ENCODE data around the gene TSPAN32.

TSPAN32 gene

GRCh38 chr11:2264366-2265053 is 37.3 kb upstream of the TSPAN32 start:
- no peak for ATAC-seq

GRCh38 chr11:2265396-2265795 is 36.4 kb upstream of the TSPAN32 start:
- DNase-seq (ENCODE audit: low spot score in 2 of 2) (peak in 1 of 2 donors; percentile 55), ATAC-seq (peak; percentile 46)
- Mint-ChIP-seq H3K9me3 (no peaks in the 10 kb centered on the region), H3K4me3 (peak overlapping the region; percentile 48), H3K36me3 (peaks cover 6% of the 10 kb centered on the region), H3K27ac (peak overlapping the region; percentile 81), H3K4me1 (peaks cover 28% of the 10 kb centered on the region)

More at GRCh38 chr11:2264366-2265053, 37.3 kb upstream of the TSPAN32 start:
- Mint-ChIP-seq H3K27ac (no peak overlapping the region), H3K4me1 (peaks cover 28% of the 10 kb centered on the region), H3K36me3 (peaks cover 6% of the 10 kb centered on the region), H3K9me3 (no peaks in the 10 kb centered on the region), H3K4me3 (no peak overlapping the region)
- DNase-seq (ENCODE audit: low spot score in 2 of 2) = peak in 1 of 2 donors; percentile 42

GRCh38 chr11:2265854-2266585 is 35.8 kb upstream of the TSPAN32 start:
- peaks cover 6% of the 10 kb centered on the region for H3K36me3 Mint-ChIP-seq
- DNase-seq (ENCODE audit: low spot score in 2 of 2) (peak in 1 of 2 donors; percentile 56), ATAC-seq (no peak)
- peak overlapping the region; percentile 48 for H3K4me3 Mint-ChIP-seq
- H3K9me3 Mint-ChIP-seq = no peaks in the 10 kb centered on the region
- H3K27ac Mint-ChIP-seq = peak overlapping the region; percentile 81
- H3K4me1 Mint-ChIP-seq = peaks cover 28% of the 10 kb centered on the region

- peaks cover 34% of the 10 kb centered on the region for H3K4me1 Mint-ChIP-seq
- H3K4me3 Mint-ChIP-seq = peak overlapping the region; percentile 48
Observed at GRCh38 chr11:2266586-2267305, 35.1 kb upstream of the TSPAN32 start.

GRCh38 chr11:2267306-2267850 is 34.4 kb upstream of the TSPAN32 start:
- no peak overlapping the region for H3K4me3 Mint-ChIP-seq
- peaks cover 6% of the 10 kb centered on the region for H3K36me3 Mint-ChIP-seq
- H3K4me1 Mint-ChIP-seq = peaks cover 34% of the 10 kb centered on the region
- no peak overlapping the region for H3K27ac Mint-ChIP-seq
- H3K9me3 Mint-ChIP-seq = no peaks in the 10 kb centered on the region
- peak in 1 of 2 donors; percentile 51 for DNase-seq (ENCODE audit: low spot score in 2 of 2)
- ATAC-seq = no peak

More at GRCh38 chr11:2266586-2267305, 35.1 kb upstream of the TSPAN32 start:
- H3K36me3 Mint-ChIP-seq = peaks cover 6% of the 10 kb centered on the region
- ATAC-seq (no peak), DNase-seq (ENCODE audit: low spot score in 2 of 2) (peak in 1 of 2 donors; percentile 44)
- no peaks in the 10 kb centered on the region for H3K9me3 Mint-ChIP-seq
- peak overlapping the region; percentile 81 for H3K27ac Mint-ChIP-seq

GRCh38 chr11:2267851-2268728 is 33.7 kb upstream of the TSPAN32 start:
- no peaks in the 10 kb centered on the region for H3K9me3 Mint-ChIP-seq
- peak overlapping the region; percentile 71 for H3K4me3 Mint-ChIP-seq
- H3K36me3 Mint-ChIP-seq = peaks cover 6% of the 10 kb centered on the region
- peak overlapping the region; percentile 54 for H3K27ac Mint-ChIP-seq
- peak in 1 of 2 donors; percentile 50 for DNase-seq (ENCODE audit: low spot score in 2 of 2)
- ATAC-seq = no peak
- H3K4me1 Mint-ChIP-seq = peaks cover 34% of the 10 kb centered on the region

GRCh38 chr11:2268729-2269600 is 32.8 kb upstream of the TSPAN32 start:
- no peaks in the 10 kb centered on the region for H3K9me3 Mint-ChIP-seq
- peak overlapping the region; percentile 54 for H3K27ac Mint-ChIP-seq
- peaks cover 6% of the 10 kb centered on the region for H3K36me3 Mint-ChIP-seq
- ATAC-seq (peak; percentile 74), DNase-seq (ENCODE audit: low spot score in 2 of 2) (peak; percentile 67 to 85)
- H3K4me3 Mint-ChIP-seq = peak overlapping the region; percentile 71
- H3K4me1 Mint-ChIP-seq = peaks cover 34% of the 10 kb centered on the region

- peak overlapping the region; percentile 54 for H3K27ac Mint-ChIP-seq
- peak in 1 of 2 donors; percentile 67 for DNase-seq (ENCODE audit: low spot score in 2 of 2)
- peak overlapping the region; percentile 71 for H3K4me3 Mint-ChIP-seq
Observed at GRCh38 chr11:2269601-2270321, 32.1 kb upstream of the TSPAN32 start.

GRCh38 chr11:2270322-2271076 is 31.3 kb upstream of the TSPAN32 start, which contains the start of gene ASCL2:
ASCL2 (minus strand) TSS chr11:2270588; CDS start chr11:2270332, 256 bp downstream.
- ATAC-seq = no peak
- Mint-ChIP-seq H3K4me3 (peak within 1 kb of the TSS; percentile 71), H3K9me3 (no peaks in the 10 kb centered on the region), H3K36me3 (peaks cover 6% of the 10 kb centered on the region), H3K27ac (peak within 1 kb of the TSS; percentile 85), H3K4me1 (peaks cover 30% of the 10 kb centered on the region)
- peak in 1 of 2 donors; percentile 58 for DNase-seq (ENCODE audit: low spot score in 2 of 2)

More at GRCh38 chr11:2269601-2270321, 32.1 kb upstream of the TSPAN32 start:
- peaks cover 6% of the 10 kb centered on the region for H3K36me3 Mint-ChIP-seq
- peaks cover 34% of the 10 kb centered on the region for H3K4me1 Mint-ChIP-seq
- H3K9me3 Mint-ChIP-seq = no peaks in the 10 kb centered on the region
- peak; percentile 42 for ATAC-seq

- DNase-seq (ENCODE audit: low spot score in 2 of 2) = peak in 1 of 2 donors; percentile 46
- Mint-ChIP-seq H3K4me1 (peaks cover 25% of the 10 kb centered on the region), H3K36me3 (peaks cover 6% of the 10 kb centered on the region), H3K9me3 (no peaks in the 10 kb centered on the region), H3K4me3 (peak overlapping the region; percentile 71), H3K27ac (peak overlapping the region; percentile 85)
- peak; percentile 75 for ATAC-seq
Observed at GRCh38 chr11:2271077-2271326, 30.8 kb upstream of the TSPAN32 start.

GRCh38 chr11:2271327-2272227 is 30.2 kb upstream of the TSPAN32 start:
- Mint-ChIP-seq H3K4me1 (peaks cover 19% of the 10 kb centered on the region), H3K36me3 (peaks cover 6% of the 10 kb centered on the region), H3K4me3 (peak overlapping the region; percentile 71), H3K9me3 (no peaks in the 10 kb centered on the region), H3K27ac (no peak overlapping the region)
- ATAC-seq = no peak
- peak in 1 of 2 donors; percentile 48 for DNase-seq (ENCODE audit: low spot score in 2 of 2)

Measured in stimulated activated effector memory CD8-positive, alpha-beta T cell treated with anti-CD3 and anti-CD28 coated beads, Interleukin-12 subunit alpha, Interleukin-12 subunit beta, amount 100 ng/mL, for 72 hours (primary cell).